Measurements from ENCODE around the gene ZG16B. TPM values are rescaled to one million over a fixed set of nuclear protein-coding genes. Genes with fewer than 3 reads are reported as not detected.
A peak's percentile ranks its signal among the peaks of the same experiment; 100 is the strongest.

Gene ZG16B
- total and polyA plus RNA-seq, 4 donors: 0.32 to 2.4 (median 0.46) TPM

GRCh38 chr16:2822496-2822895 lies 7.6 kb upstream of the ZG16B start:
- H3K9me3 ChIP-seq (ENCODE audit: control insufficient read depth, insufficient read depth, low read length): no peaks in the 10 kb centered on the region
- peaks cover 4% of the 10 kb centered on the region for H3K27me3 ChIP-seq (ENCODE audit: control insufficient read depth, insufficient read depth, low read length)
- peaks cover 6% of the 10 kb centered on the region for H3K4me1 ChIP-seq (ENCODE audit: control insufficient read depth, insufficient read depth, low read length)
- DNase-seq (ENCODE audit: low read depth in 4 of 6, low spot score in 6 of 6): no peak
- WGBS (ENCODE audit: insufficient coverage): 64% methylated on average over 4 of the region's 4 CpGs
- no peak overlapping the region for H3K4me3 ChIP-seq (ENCODE audit: low read depth, low read length)
- H3K36me3 ChIP-seq (ENCODE audit: control insufficient read depth, insufficient read depth, low read length): no peaks in the 10 kb centered on the region
- no peak overlapping the region for H3K27ac ChIP-seq (ENCODE audit: low read depth, low read length)

GRCh38 chr16:2824626-2825025 lies 5.5 kb upstream of the ZG16B start:
- Histone ChIP-seq H3K27me3 (ENCODE audit: control insufficient read depth, insufficient read depth, low read length) (peaks cover 4% of the 10 kb centered on the region), H3K9me3 (ENCODE audit: control insufficient read depth, insufficient read depth, low read length) (no peaks in the 10 kb centered on the region), H3K27ac (ENCODE audit: low read depth, low read length) (no peak overlapping the region), H3K4me3 (ENCODE audit: low read depth, low read length) (no peak overlapping the region), H3K36me3 (ENCODE audit: control insufficient read depth, insufficient read depth, low read length) (no peaks in the 10 kb centered on the region), H3K4me1 (ENCODE audit: control insufficient read depth, insufficient read depth, low read length) (peaks cover 10% of the 10 kb centered on the region)
- WGBS (ENCODE audit: insufficient coverage): 81% methylated on average over 10 of the region's 10 CpGs
- no peak for DNase-seq (ENCODE audit: low read depth in 4 of 6, low spot score in 6 of 6)

GRCh38 chr16:2825049-2825742 lies 4.9 kb upstream of the ZG16B start:
- H3K4me1 ChIP-seq (ENCODE audit: control insufficient read depth, insufficient read depth, low read length): peaks cover 10% of the 10 kb centered on the region
- 80% methylated on average over 15 of the region's 26 CpGs for WGBS (ENCODE audit: insufficient coverage)
- DNase-seq (ENCODE audit: low read depth in 4 of 6, low spot score in 6 of 6): no peak
- no peak overlapping the region for H3K4me3 ChIP-seq (ENCODE audit: low read depth, low read length)
- no peak overlapping the region for H3K27ac ChIP-seq (ENCODE audit: low read depth, low read length)
- H3K9me3 ChIP-seq (ENCODE audit: control insufficient read depth, insufficient read depth, low read length): no peaks in the 10 kb centered on the region
- no peaks in the 10 kb centered on the region for H3K36me3 ChIP-seq (ENCODE audit: control insufficient read depth, insufficient read depth, low read length)
- peaks cover 4% of the 10 kb centered on the region for H3K27me3 ChIP-seq (ENCODE audit: control insufficient read depth, insufficient read depth, low read length)

- H3K27ac ChIP-seq (ENCODE audit: low read depth, low read length): no peak overlapping the region
- H3K36me3 ChIP-seq (ENCODE audit: control insufficient read depth, insufficient read depth, low read length): no peaks in the 10 kb centered on the region
- no peaks in the 10 kb centered on the region for H3K9me3 ChIP-seq (ENCODE audit: control insufficient read depth, insufficient read depth, low read length)
- no peak overlapping the region for H3K4me3 ChIP-seq (ENCODE audit: low read depth, low read length)
- no peak for DNase-seq (ENCODE audit: low read depth in 4 of 6, low spot score in 6 of 6)
- H3K27me3 ChIP-seq (ENCODE audit: control insufficient read depth, insufficient read depth, low read length): peaks cover 4% of the 10 kb centered on the region
- WGBS (ENCODE audit: insufficient coverage): 77% methylated on average over 7 of the region's 11 CpGs
- peaks cover 10% of the 10 kb centered on the region for H3K4me1 ChIP-seq (ENCODE audit: control insufficient read depth, insufficient read depth, low read length)
Measured at GRCh38 chr16:2825906-2826305, 4.2 kb upstream of the ZG16B start.

- DNase-seq (ENCODE audit: low read depth in 4 of 6, low spot score in 6 of 6): no peak
- Histone ChIP-seq H3K9me3 (ENCODE audit: control insufficient read depth, insufficient read depth, low read length) (no peaks in the 10 kb centered on the region), H3K36me3 (ENCODE audit: control insufficient read depth, insufficient read depth, low read length) (no peaks in the 10 kb centered on the region), H3K27ac (ENCODE audit: low read depth, low read length) (no peak overlapping the region), H3K4me1 (ENCODE audit: control insufficient read depth, insufficient read depth, low read length) (peaks cover 10% of the 10 kb centered on the region), H3K4me3 (ENCODE audit: low read depth, low read length) (no peak overlapping the region), H3K27me3 (ENCODE audit: control insufficient read depth, insufficient read depth, low read length) (peaks cover 3% of the 10 kb centered on the region)
- WGBS (ENCODE audit: insufficient coverage): 71% methylated on average over 18 of the region's 19 CpGs
Measured at GRCh38 chr16:2826591-2827373, 3.3 kb upstream of the ZG16B start.

GRCh38 chr16:2827374-2827791 lies 2.7 kb upstream of the ZG16B start:
- H3K9me3 ChIP-seq (ENCODE audit: control insufficient read depth, insufficient read depth, low read length): no peaks in the 10 kb centered on the region
- H3K27me3 ChIP-seq (ENCODE audit: control insufficient read depth, insufficient read depth, low read length): no peaks in the 10 kb centered on the region
- no peak overlapping the region for H3K4me3 ChIP-seq (ENCODE audit: low read depth, low read length)
- DNase-seq (ENCODE audit: low read depth in 4 of 6, low spot score in 6 of 6): peak in 1 of 6 donors; percentile 61
- peaks cover 10% of the 10 kb centered on the region for H3K4me1 ChIP-seq (ENCODE audit: control insufficient read depth, insufficient read depth, low read length)
- H3K27ac ChIP-seq (ENCODE audit: low read depth, low read length): no peak overlapping the region
- H3K36me3 ChIP-seq (ENCODE audit: control insufficient read depth, insufficient read depth, low read length): no peaks in the 10 kb centered on the region
- 72% methylated on average over 14 of the region's 15 CpGs for WGBS (ENCODE audit: insufficient coverage)

- Histone ChIP-seq H3K36me3 (ENCODE audit: control insufficient read depth, insufficient read depth, low read length) (no peaks in the 10 kb centered on the region), H3K27me3 (ENCODE audit: control insufficient read depth, insufficient read depth, low read length) (peaks cover 4% of the 10 kb centered on the region), H3K27ac (ENCODE audit: low read depth, low read length) (no peak overlapping the region), H3K9me3 (ENCODE audit: control insufficient read depth, insufficient read depth, low read length) (no peaks in the 10 kb centered on the region), H3K4me3 (ENCODE audit: low read depth, low read length) (no peak overlapping the region), H3K4me1 (ENCODE audit: control insufficient read depth, insufficient read depth, low read length) (peaks cover 10% of the 10 kb centered on the region)
- WGBS (ENCODE audit: insufficient coverage): 66% methylated on average over 12 of the region's 14 CpGs
- no peak for DNase-seq (ENCODE audit: low read depth in 4 of 6, low spot score in 6 of 6)
Measured at GRCh38 chr16:2827831-2828520, 2.1 kb upstream of the ZG16B start.

- Histone ChIP-seq H3K9me3 (ENCODE audit: control insufficient read depth, insufficient read depth, low read length) (no peaks in the 10 kb centered on the region), H3K27me3 (ENCODE audit: control insufficient read depth, insufficient read depth, low read length) (peaks cover 5% of the 10 kb centered on the region), H3K4me1 (ENCODE audit: control insufficient read depth, insufficient read depth, low read length) (peaks cover 10% of the 10 kb centered on the region), H3K4me3 (ENCODE audit: low read depth, low read length) (no peak overlapping the region), H3K27ac (ENCODE audit: low read depth, low read length) (no peak overlapping the region), H3K36me3 (ENCODE audit: control insufficient read depth, insufficient read depth, low read length) (no peaks in the 10 kb centered on the region)
- DNase-seq (ENCODE audit: low read depth in 4 of 6, low spot score in 6 of 6): no peak
- 86% methylated on average over 8 of the region's 8 CpGs for whole genome bisulfite sequencing (ENCODE audit: insufficient coverage)
Measured at GRCh38 chr16:2828521-2828840, 1.6 kb upstream of the ZG16B start.

- Histone ChIP-seq H3K4me3 (ENCODE audit: low read depth, low read length) (no peak overlapping the region), H3K27me3 (ENCODE audit: control insufficient read depth, insufficient read depth, low read length) (peaks cover 5% of the 10 kb centered on the region), H3K27ac (ENCODE audit: low read depth, low read length) (no peak overlapping the region), H3K9me3 (ENCODE audit: control insufficient read depth, insufficient read depth, low read length) (no peaks in the 10 kb centered on the region), H3K4me1 (ENCODE audit: control insufficient read depth, insufficient read depth, low read length) (peaks cover 10% of the 10 kb centered on the region), H3K36me3 (ENCODE audit: control insufficient read depth, insufficient read depth, low read length) (no peaks in the 10 kb centered on the region)
- no peak for DNase-seq (ENCODE audit: low read depth in 4 of 6, low spot score in 6 of 6)
- 88% methylated on average over 15 of the region's 17 CpGs for WGBS (ENCODE audit: insufficient coverage)
Measured at GRCh38 chr16:2828876-2829430, 1.1 kb upstream of the ZG16B start.
